Peyer's patch (tissue), 4 donors: Measurements from ENCODE around the gene STRA6.

Experiments
- CTCF ChIP-seq, 6 experiments: fragments of 450-650 bp in 4 of 6; fragments of 200-600 bp in 2 of 6; sonication (generic) in 1 of 6; IDR thresholded peaks; one replicate each; pipeline ENCODE4 v1.5.1; 2017 to 2019; ENCODE audit warnings: antibody characterized with exemption in 6 of 6, mild to moderate bottlenecking in 3 of 6, moderate library complexity in 1 of 6
- POLR2A ChIP-seq, 2 donors: fragments of 450-650 bp; IDR thresholded peaks; one replicate each; pipeline ENCODE4 v1.5.1; 2017; ENCODE audit warnings: antibody characterized with exemption in 2 of 2, mild to moderate bottlenecking in 2 of 2, moderate library complexity in 2 of 2

DNA sequence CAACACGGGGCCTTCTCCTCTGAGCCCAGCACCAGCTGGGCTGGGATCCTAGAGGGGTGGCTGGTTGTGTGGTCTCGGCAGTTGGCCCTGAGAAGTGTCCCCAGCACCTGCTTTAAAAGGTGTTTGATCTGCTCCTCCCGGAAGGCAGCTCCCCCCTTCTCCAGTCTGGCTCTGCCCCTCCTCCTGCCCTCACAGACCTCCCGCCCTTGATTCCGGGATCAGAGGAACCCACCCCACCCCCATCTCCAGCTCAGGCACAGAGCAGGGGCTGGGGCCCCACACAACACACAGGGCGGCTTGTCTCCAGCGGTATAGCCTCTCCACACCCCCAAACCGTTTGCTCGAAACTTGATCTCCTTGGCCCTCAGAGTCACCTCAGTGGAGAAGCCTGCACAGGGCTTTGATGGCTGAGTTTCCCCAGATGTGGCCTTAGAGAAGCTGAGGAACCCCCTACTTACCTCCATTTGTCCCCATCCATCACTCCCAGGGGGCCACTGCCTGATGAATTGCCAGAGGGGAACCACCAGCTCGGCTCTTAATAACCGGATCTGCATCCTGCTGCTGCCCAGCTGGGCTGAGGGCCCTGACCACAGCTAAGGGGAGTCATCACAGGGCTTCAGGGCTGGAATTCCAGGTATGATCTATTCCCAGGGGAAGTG is 6.4 kb upstream of the STRA6 start:
- TF ChIP-seq POLR2A (IDR thresholded peaks at IDR 0.05) (no peak), CTCF (IDR thresholded peaks at IDR 0.05) (no peak)
